GM23248 (cell line): Measurements from ENCODE around the gene STIM2.

ENCODE experiments used
- EZH2 ChIP-seq: fragments of 200-600 bp; sonication (generic); IDR thresholded peaks from 2 replicates; pipeline ENCODE4 v1.6.1; 2018; ENCODE audit warnings: antibody characterized with exemption, mild to moderate bottlenecking; ENCODE audit not compliant: insufficient read depth, poor library complexity, severe bottlenecking
- EZH2phosphoT487 ChIP-seq: fragments of 200-600 bp; sonication (generic); IDR thresholded peaks from 2 replicates; pipeline ENCODE4 v1.6.1; 2018; ENCODE audit warnings: antibody characterized with exemption, moderate library complexity, mild to moderate bottlenecking, low read depth; ENCODE audit not compliant: insufficient read depth

- no peak for TF ChIP-seq EZH2
- no peak for TF ChIP-seq EZH2phosphoT487
These were observed 74.8 kb downstream of the STIM2 start for GRCh38 chr4:26935397-26935796.
